A549 (cell line): ENCODE data around the gene ZFYVE9.

Experiments
- CBX2 ChIP-seq: fragments of 200-600 bp; sonication (generic); IDR thresholded peaks from 2 replicates; pipeline ENCODE4 v1.6.1; 2016; ENCODE audit warnings: low read depth, mild to moderate bottlenecking, borderline replicate concordance
- CTCF ChIP-seq: fragments of >200 bp; sonication (Bioruptor Twin); formaldehyde crosslinking; IDR thresholded peaks from 3 replicates; pipeline ENCODE4 v1.5.1; 2016

GRCh38 chr1:52334906-52335528, 193.1 kb downstream of the ZFYVE9 start:
- TF ChIP-seq CTCF: no peak
- no peak for TF ChIP-seq CBX2
